Choroid plexus epithelial cell (primary cell): ENCODE measurements around the gene FAIM2.
"Not testable (repeated sequence)": the region's sequence is repeated elsewhere in the genome, so short reads cannot be mapped to it uniquely, and the experiment has no call there.

Source experiments
- DNase-seq: peaks from one replicate; pipeline ENCODE4 v3.0.0-alpha.2; 2010; ENCODE audit warnings: low read depth
- H3K4me3 ChIP-seq: 2 replicates; pipeline ENCODE4 v1.5.1; 2011; ENCODE audit warnings: low read depth, mild to moderate bottlenecking, control low read depth, low read length, moderate library complexity
- CTCF ChIP-seq: conservative IDR thresholded peaks from 2 replicates; pipeline ENCODE4 v1.5.1; 2011; ENCODE audit warnings: low read depth, mild to moderate bottlenecking, control low read depth, inconsistent platforms, low read length, moderate library complexity

Gene FAIM2

DNA sequence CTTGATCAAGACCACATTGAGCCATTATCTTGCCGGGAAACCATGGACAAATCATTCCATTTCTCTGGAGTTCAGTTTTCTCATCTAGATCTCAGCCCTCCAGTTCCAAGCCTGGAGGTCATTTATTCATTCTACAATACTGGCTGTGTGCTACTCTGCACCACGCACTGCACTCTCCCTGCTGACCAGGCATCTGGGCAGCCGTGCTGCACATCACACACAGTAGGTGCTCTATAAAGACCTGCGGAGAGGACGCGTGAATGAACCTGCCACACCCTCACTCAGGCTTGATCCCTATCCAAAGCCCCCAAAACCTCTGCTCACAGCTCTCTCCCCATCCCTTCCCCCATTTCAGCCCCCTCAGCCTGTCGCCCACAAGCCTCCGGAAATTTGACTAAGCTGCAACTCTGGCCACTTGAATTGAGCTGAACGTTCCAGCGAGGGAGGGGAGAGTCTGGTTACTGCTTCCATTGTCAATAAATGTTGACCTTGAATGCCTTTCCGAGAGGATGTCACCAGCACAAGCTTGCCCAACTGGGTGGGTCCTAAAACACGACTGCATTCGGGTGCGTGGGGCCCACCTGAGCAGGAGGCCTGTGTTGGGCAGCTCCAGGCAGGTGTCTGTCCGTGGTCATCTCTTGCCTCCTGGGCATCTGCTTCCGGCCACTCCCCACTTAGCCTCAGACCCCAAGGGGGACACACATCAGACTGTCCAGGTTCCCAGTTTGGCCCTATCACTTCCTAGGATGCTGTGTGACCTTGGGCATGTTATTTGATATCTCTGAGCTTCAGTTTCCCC, 17.8 kb downstream of the FAIM2 start:
- no peak for TF ChIP-seq CTCF
- no peak for DNase-seq
- no peak overlapping the region for H3K4me3 ChIP-seq

GRCh38 chr12:49885118-49885517, 18.6 kb downstream of the FAIM2 start:
- no peak for TF ChIP-seq CTCF
- no peak for DNase-seq
- H3K4me3 ChIP-seq: no peak overlapping the region

DNA sequence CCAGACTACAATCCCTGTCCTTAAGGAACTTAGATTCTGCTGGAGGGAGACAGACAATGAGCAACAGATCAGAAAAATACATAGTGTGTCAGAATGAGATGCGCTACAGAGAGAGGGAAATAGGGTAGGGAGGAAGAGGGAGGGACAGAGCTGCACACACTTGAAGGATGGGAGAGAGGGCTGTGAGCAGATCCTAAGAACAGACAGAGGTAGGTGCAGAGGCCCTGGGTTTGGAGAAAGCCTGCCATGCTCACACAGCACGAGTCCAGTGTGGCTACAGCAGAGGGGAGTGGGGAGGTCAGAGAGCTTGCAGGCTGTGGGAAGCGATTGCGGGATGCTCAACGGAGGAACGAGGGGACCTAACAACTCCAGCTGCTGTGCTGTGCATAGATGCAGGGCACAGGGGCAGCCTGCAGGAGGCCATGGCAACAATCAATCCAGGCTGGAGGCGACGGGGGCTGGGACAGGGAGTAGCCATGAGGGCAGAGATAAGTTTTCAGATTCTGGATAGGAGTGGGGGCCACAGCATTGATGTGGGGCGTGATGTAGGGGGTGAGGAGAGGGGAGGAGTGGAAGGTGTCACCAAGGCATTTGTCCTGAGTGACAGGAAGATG, 20.7 kb downstream of the FAIM2 start:
- H3K4me3 ChIP-seq: no peak overlapping the region
- no peak for DNase-seq
- no peak for TF ChIP-seq CTCF

DNA sequence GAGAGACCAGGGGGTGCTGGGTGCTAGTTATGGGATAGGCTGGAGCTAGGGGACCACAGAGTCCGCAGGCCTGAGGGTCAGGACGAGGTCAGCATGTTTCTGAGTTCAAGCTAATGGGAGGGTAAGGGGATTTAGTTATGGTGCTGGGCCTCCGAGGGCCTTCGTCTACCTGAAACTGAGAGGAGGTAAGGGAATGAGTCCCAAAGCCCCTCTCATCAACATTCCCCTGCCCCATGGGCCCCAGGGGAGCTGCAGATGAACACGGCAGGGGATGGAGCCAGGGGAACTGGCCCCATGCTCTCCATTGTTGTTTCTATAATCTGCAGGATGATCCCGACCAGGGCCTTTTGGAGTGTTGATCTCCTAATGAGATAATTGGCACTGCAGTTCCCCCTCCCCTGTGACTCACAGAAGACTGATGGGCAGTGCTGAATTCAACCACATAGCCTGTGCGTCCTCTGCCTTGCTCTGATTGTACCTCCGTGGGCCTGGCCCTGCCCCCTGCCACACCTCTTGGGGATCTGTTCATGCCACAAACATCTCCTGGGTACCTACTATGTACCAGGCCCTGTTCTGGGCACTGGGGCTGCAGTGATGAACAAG, 21.4 kb downstream of the FAIM2 start:
- DNase-seq: no peak
- TF ChIP-seq CTCF: no peak
- no peak overlapping the region for H3K4me3 ChIP-seq

GRCh38 chr12:49881415-49882247, 22.1 kb downstream of the FAIM2 start:
- no peak for DNase-seq
- H3K4me3 ChIP-seq: no peak overlapping the region
- TF ChIP-seq CTCF: no peak

DNA sequence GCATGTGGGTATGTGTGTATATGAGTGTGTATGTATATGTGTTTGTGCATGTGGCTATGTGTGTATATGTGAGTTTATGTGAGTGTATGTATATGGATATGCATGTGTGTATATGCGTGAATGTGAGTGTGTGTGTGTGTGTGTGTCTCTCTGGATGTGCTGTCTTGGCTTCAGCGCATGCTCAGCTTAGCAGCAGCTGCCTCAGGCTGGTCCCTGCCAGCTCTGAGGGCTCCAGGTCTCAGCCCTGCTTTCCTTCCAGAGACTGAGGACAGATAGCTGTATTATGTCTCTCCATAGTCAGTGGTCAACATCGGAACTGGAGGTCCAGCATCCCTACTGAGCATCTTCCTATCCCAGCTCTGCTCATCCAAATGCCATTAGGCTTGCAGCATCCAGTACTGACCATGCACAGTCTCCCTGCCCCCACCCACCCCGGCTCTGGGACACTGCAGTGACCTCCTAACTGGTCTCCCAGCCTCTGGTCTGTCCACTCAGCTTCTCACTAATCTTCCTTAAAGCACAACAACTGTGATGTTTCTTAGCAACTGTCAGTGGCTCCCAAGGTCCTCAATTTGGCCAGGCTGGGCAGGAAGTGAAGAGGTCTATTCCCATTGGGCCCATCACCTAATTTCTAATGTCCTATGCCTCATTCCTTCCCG, 22.8 kb downstream of the FAIM2 start:
- DNase-seq: no peak
- no peak for TF ChIP-seq CTCF
- no peak overlapping the region for H3K4me3 ChIP-seq

DNA sequence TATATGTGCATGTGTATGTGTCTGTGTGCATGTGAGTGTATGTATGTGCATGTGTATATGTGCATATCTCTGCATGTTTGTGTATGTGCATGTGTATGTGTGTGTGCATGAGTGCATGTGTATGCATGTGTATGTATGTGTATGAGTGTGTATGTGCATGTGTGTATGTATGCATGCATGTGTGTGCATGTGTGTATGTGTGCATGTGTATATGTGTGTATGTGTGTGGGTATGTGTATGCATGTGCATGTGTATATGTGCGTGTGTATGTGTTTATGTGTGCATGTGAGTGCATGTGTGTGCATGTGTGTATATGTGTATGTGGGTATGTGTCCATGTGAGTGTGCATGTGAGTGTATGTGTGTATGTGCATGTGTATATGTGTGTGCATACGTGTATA, 24.6 kb downstream of the FAIM2 start:
- H3K4me3 ChIP-seq, DNase-seq: not testable (repeated sequence)
